Neural crest cell (in vitro differentiated cells): ENCODE measurements around the gene MYCBPAP. TPM values are rescaled to one million over a fixed set of nuclear protein-coding genes. Genes with fewer than 3 reads are reported as not detected.

Experiments used
- DNase-seq: peaks from one replicate; pipeline ENCODE4 v3.0.0; 2021; ENCODE audit warnings: low read depth, mixed read lengths, low spot score
- H3K27ac Mint-ChIP-seq: one replicate; pipeline ENCODE4 v1.8.0; 2021; ENCODE audit warnings: mild to moderate bottlenecking, mixed read lengths; ENCODE audit not compliant: unreplicated experiment
- H3K27me3 Mint-ChIP-seq: 2 replicates; pipeline ENCODE4 v1.8.0; 2021; ENCODE audit warnings: low read depth, mild to moderate bottlenecking, mixed read lengths
- H3K36me3 Mint-ChIP-seq: 2 replicates; pipeline ENCODE4 v1.8.0; 2021; ENCODE audit warnings: low read depth, mild to moderate bottlenecking, mixed read lengths
- H3K4me1 Mint-ChIP-seq: 2 replicates; pipeline ENCODE4 v1.8.0; 2021; ENCODE audit warnings: mixed read lengths
- H3K4me3 Mint-ChIP-seq: one replicate; pipeline ENCODE4 v1.8.0; 2021; ENCODE audit warnings: mild to moderate bottlenecking, mixed read lengths
- H3K9me3 Mint-ChIP-seq: 2 replicates; pipeline ENCODE4 v1.8.0; 2021; ENCODE audit warnings: mixed read lengths
- CTCF ChIP-seq: fragments of 200-600 bp; sonication (generic); conservative IDR thresholded peaks from 2 replicates; pipeline ENCODE4 v1.5.0; 2021; ENCODE audit warnings: antibody characterized with exemption, mild to moderate bottlenecking
- total RNA-seq: library from RNA; stranded (reverse); gene quantifications from 2 replicates; pipeline ENCODE4 v1.2.1, GENCODE V29; 2021

The MYCBPAP gene
- total RNA-seq, 1 donor from 2014 or later: 1.2 TPM

GRCh38 chr17:50535407-50535806, 27.2 kb downstream of the MYCBPAP start:
- Mint-ChIP-seq H3K4me1 (peaks cover 20% of the 10 kb centered on the region), H3K4me3 (no peak overlapping the region), H3K9me3 (no peaks in the 10 kb centered on the region), H3K27me3 (peaks cover 58% of the 10 kb centered on the region), H3K36me3 (no peaks in the 10 kb centered on the region), H3K27ac (no peak overlapping the region)
- DNase-seq: no peak
- no peak for TF ChIP-seq CTCF

DNA sequence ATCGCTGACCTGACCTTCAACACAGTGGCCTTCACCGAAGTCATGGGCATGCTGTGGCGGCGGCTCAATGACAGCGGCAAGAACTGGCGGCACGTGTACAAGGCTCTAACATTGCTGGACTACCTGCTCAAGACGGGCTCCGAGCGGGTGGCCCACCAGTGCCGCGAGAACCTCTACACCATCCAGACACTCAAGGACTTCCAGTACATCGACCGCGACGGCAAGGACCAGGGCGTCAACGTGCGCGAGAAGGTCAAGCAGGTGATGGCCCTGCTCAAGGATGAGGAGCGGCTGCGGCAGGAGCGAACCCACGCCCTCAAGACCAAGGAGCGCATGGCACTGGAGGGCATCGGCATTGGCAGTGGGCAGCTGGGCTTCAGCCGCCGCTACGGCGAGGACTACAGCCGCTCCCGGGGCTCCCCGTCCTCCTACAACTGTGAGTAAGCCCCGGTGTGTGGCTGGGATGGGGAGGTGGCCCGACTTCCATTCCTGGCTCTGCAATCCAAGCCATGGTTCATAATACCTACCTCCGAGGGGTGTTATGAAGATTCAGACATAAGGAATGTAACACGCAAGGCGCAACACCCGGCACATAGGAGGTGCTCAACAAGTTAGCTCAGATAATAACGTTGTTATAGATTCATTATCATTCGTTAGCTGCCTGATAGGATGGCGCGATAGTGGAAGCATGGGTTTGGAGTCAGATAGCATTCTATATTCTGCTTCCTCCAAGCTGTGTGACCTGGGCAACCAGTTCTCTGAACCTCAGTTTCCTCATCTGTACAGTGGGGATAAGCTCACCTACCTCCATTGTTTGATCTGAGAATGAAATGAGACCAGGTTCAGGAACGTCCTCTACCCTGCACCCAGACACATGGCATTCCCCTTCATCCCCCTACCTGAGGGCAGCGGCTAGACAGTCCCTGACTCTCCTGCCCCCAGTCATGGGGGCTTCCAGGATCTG, 28.7 kb downstream of the MYCBPAP start:
- peaks cover 24% of the 10 kb centered on the region for H3K4me1 Mint-ChIP-seq
- no peak overlapping the region for H3K4me3 Mint-ChIP-seq
- no peak for DNase-seq
- H3K36me3 Mint-ChIP-seq: no peaks in the 10 kb centered on the region
- no peak overlapping the region for H3K27ac Mint-ChIP-seq
- no peak for TF ChIP-seq CTCF
- H3K9me3 Mint-ChIP-seq: no peaks in the 10 kb centered on the region
- H3K27me3 Mint-ChIP-seq: peaks cover 42% of the 10 kb centered on the region

DNA sequence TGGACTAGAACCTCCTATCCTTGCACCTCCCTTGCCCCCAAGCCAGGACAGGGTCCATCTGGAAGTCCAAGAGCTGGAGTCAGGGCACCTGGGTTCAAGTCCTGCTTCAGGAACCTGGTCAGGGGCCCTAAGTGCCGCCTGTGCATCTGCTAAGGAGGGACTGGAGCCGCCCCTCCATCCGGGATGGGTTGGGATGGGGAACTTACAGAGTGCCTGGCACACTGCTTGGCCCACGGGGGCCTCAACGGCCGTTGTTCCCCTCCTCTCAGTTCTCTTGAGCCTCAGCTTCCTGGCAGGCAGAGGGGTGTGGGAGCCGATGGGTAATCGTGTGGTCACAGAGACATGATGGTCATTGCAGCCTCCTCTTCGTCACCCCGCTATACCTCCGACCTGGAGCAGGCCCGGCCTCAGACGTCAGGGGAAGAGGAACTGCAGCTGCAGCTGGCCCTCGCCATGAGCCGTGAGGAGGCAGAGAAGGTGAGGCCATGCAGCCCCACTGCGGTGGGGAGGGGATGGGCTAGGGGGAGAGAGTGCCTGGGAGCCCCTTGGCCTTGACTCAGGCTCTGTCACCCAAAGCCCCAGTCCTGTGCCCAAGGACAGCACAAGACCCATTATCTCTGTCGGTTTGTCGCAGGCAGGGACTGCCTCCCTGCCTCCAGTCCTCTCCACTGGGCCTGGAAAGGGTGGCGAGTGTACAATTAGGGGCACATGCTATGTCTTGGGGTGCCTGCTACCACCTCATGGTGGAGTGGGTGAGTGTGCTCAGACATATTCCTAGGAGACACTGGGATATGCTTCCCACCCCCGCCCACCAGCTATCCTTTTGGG, 29.7 kb downstream of the MYCBPAP start:
- H3K9me3 Mint-ChIP-seq: no peaks in the 10 kb centered on the region
- H3K4me1 Mint-ChIP-seq: peaks cover 32% of the 10 kb centered on the region
- H3K36me3 Mint-ChIP-seq: no peaks in the 10 kb centered on the region
- H3K4me3 Mint-ChIP-seq: no peak overlapping the region
- TF ChIP-seq CTCF: no peak
- H3K27me3 Mint-ChIP-seq: peaks cover 33% of the 10 kb centered on the region
- H3K27ac Mint-ChIP-seq: peak overlapping the region; percentile 84
- no peak for DNase-seq

DNA sequence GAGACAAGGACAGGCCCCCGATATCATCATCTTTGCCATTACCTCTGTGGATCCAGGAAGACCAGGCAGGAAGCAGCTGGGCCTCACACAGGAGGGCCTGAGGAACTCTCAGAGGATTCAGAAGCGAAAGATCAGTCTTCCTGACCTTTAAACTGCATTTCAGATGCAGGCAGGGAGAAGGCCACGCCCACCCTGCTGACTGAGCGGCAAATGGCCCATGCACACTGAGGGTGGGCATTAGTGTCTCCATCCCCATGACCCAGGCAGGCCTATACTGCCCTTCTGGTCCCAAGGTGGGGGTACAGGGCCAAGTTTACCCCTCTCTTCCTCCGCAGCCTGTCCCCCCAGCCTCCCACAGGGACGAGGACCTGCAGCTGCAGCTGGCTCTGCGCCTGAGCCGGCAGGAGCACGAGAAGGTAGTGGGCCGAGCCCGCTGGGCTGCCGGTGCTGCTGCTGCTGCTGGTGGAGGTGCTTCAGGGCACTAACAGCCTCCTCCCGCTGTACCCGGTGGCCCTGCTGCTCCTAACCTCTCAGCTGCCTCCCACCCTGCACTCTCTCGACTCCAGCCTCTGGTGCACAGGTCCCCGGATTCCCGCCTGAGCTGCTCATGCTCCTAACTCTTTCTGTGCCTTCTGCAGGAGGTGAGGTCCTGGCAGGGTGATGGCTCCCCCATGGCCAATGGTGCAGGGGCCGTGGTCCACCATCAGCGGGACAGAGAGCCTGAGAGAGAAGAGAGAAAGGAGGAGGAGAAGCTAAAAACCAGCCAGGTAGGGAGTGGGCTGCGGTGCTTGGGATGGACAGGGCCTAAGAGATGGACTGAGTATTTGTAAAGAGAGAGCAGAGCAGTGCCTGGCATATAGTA, 30.5 kb downstream of the MYCBPAP start:
- no peak for TF ChIP-seq CTCF
- Mint-ChIP-seq H3K27ac (peak overlapping the region; percentile 84), H3K9me3 (no peaks in the 10 kb centered on the region), H3K36me3 (no peaks in the 10 kb centered on the region), H3K4me3 (no peak overlapping the region), H3K27me3 (peaks cover 24% of the 10 kb centered on the region), H3K4me1 (peaks cover 27% of the 10 kb centered on the region)
- DNase-seq: no peak
